HG03575 (cell line): ENCODE measurements around the gene PFKP.
"Not testable (repeated sequence)": the region's sequence is repeated elsewhere in the genome, so short reads cannot be mapped to it uniquely, and the experiment has no call there.

ENCODE experiments used
- ATAC-seq: cut with Tn5 transposase; IDR thresholded peaks from one replicate; pipeline ENCODE4 v1.9.1; 2021; ENCODE audit not compliant: unreplicated experiment, insufficient number of reproducible peaks, low FRiP score; ENCODE audit errors: extremely low read depth

Gene PFKP

DNA sequence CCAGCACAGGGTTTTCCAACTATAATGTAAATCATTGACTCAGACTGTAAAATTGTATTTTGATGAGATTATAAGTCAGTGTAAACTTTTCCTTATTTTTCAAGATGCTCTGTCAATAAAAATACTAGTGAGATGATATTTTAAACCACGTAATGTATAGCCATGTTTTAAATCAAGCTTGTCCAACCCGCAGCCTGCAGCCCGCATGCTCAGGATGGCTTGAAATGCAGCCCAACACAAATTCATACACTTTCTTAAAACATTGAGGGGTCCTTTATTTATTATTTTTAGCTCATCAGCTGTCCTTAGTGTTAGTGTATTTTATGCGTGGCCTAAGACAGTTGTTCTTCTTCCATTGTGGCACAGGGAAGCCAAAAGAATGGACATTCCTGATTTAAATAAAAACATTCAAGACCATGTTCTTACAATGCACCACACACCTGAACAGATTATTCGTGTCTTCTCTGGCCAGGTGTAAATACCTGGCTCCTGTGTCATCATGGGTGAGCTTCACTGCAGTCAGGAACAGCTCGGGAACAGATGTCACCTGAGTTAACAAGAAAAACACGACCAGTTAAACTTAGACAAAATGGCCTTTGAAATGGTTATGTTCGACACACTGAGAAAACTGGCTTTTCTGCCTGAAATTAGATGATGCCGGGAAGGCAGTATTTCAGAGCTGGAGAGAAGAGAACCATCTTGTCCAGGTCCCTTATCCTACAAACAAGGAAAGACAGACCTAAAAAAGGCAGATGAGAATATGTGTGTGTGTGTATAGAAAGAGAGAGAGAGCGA is 99.3 kb downstream of the PFKP start:
- no peak for ATAC-seq

DNA sequence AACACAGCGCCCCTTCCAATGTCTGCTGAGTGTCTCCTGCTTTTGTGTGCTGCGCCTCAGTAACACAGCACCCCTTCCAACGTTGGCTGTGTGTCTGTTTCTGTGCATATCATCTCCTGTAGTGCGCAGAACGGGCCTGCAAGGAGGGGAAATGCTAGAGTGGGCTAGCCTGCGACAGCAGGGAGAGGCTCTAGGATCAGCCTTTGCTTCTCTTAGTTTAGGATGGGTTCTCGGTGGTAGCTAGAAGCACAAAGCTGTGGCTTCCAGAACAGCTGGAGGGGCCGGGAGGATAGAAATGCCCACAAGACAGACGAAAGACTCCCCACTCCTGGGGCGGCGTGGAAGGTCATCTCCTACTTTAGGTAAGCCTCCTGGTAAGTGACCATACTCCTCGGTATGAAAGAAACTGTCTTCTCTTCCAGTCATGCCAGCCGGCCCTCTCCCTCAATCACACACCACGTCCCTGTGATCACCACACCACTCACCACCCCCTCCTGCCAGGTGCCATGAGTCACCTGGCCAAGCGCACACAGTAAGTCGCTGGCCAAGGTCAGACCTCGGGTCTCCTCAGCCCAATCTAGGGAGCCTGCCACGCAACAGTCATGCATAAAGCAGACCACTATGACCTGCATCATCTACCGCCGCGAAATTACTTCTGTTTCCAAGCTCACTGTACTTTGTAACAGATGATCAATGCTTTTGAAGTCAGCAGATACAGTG is 100.4 kb downstream of the PFKP start:
- ATAC-seq = no peak

DNA sequence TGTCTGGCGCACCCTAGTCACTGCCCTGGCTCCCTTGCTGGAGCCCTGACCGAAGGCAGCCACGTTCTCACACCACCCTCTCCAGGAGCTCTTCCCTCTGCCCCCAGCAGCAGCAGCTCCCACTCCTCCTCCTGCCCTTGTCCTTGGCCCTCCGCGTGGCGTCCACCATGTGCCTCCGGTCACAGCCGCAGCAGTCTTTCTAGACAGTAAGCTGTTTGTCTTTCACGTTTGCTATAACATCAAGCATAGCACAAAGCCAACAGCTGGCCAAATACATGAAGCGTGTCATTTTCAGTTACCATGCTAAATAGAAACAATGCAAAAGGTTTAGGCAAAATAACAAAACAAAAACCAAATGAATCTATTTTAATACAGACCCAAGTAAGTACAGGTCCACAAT is 101.9 kb downstream of the PFKP start:
- no peak for ATAC-seq

GRCh38 chr10:3169673-3170072 is 102.3 kb downstream of the PFKP start:
- ATAC-seq = no peak

GRCh38 chr10:3171488-3171887 is 104.1 kb downstream of the PFKP start:
- not testable (repeated sequence) for ATAC-seq

- no peak for ATAC-seq
Observed at GRCh38 chr10:3172081-3172445, 104.7 kb downstream of the PFKP start.

DNA sequence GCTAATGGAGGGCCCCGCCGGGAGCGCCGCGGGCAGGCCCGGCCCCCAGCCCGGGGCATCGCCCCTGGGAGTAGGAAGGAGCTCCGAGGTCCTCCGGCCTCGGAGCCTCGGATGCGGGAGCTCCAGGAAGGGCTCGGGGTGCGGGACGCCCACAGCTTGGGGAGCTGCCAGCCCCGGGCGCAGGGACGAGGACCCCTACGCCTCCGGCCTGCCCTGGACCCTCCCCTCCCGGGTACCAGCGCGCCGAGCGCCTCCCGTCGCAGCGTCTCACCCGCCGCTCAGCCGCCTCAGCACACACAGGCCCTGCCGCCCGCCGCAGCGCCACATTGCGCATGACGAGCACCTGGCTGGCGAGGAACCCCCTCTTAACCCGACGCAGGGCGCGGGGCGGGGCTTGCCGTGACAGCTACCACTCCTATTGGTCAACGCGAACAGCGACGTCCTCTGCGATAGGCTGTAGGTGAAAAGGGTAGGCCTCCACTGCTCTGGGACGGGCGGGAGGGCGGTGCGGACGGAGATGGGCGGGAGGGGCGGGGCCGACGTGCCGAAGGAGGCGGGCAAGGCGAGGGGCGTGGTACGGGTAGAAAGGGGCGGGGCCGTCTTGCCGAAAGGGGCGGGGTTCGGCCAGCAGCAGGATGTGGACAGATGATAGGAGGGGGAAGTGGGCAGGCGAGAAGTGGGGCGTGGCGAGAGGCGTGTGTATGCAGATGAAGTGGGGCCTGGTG is 105.3 kb downstream of the PFKP start, which contains the start of gene PITRM1:
TSS of gene PITRM1 (minus strand) at position 337 of the 725 bp plus-strand sequence. CDS start at position 327, 10 bp downstream.
- peak; percentile 96 for ATAC-seq

DNA sequence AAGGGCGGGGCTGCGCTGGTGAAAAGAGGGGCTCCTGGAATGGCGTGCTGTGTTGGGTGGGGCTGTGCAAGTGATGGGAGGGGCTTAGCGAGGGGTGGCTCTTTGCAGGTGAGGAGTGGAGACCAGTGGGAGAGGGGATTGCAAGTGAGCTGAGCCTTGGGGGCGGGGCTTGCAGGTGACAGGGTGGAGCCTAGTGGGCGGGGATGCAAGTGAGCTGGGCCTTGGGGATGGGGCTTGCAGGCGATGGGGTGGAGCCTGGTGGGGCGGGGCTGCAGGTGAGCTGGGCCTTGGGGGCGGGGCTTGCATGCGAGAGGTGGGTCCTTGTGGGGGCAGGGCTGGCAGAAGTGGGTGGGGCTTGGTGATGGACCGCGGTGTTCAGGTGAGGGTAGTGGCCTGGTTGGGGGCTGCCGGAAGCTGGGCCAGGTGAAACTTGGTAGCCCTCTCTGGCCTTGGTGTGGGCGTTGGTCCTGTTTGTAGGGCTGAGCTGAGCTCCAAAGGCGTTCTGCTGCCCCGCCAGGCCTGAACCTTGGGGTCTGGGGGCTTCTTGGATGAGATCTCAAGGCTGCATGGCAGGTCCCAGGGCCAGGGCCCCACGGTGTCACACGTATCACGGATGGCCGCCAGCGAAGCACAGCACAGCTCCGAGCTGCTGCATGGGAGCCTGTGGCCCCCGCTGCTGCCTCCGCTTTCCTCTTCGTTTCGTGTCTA is 106.0 kb downstream of the PFKP start:
- no peak for ATAC-seq

DNA sequence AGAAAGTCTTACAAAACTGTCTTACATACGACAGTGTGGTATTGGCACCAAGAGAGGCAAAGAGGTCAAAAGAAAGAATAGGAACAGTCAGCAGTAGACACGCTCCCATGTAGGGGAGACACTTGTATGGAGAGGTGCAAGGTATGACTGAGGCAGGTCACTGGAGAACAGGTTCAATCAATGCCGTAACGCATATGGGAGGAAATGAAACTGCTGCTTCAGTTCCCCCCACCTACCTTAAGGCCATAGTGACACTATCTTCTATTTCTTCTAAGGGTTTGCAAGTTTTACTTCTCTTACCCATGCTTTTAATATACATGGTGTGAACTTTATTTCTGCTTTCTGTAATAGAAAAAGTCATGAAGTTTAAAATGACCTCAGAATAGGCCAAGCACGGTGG is 110.7 kb downstream of the PFKP start:
- no peak for ATAC-seq

- no peak for ATAC-seq
Observed at GRCh38 chr10:3179174-3179573, 111.8 kb downstream of the PFKP start.

- ATAC-seq = no peak
Observed at GRCh38 chr10:3180355-3181025, 113.1 kb downstream of the PFKP start.

GRCh38 chr10:3185386-3185785 is 118.0 kb downstream of the PFKP start:
- no peak for ATAC-seq

GRCh38 chr10:3186368-3186767 is 119.0 kb downstream of the PFKP start:
- ATAC-seq = no peak
